Activated CD4-positive, alpha-beta T cell treated with anti-CD3 and anti-CD28 coated beads, Interleukin-2, amount 50 U/mL, for 48 hours (primary cell): ENCODE data around the gene DPP4.
"Not testable (repeated sequence)": the region's sequence is repeated elsewhere in the genome, so short reads cannot be mapped to it uniquely, and the experiment has no call there.

Experiments
- DNase-seq, 2 experiments: peaks; one replicate each; pipeline ENCODE4 v3.0.0-alpha.2; 2020

DPP4 gene

DNA sequence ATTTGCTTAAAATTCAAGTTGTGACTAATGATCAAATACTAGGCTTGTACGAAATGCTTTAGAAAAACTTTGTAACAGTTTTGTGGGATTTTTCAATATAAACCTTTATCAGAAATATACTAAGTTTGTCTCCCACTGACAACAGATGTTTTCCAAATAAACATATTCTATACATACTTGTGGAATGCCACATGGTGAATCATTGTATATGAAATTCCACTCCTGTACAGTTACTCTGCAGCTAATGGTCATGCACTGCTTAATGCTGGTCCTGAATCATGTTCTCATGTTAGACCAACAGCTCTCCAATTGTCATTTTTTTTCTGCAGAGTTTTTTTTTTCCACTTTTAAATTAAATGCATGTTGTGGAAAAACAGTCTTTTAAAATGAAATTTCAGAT, 90.1 kb downstream of the DPP4 start:
- no peak for DNase-seq

DNA sequence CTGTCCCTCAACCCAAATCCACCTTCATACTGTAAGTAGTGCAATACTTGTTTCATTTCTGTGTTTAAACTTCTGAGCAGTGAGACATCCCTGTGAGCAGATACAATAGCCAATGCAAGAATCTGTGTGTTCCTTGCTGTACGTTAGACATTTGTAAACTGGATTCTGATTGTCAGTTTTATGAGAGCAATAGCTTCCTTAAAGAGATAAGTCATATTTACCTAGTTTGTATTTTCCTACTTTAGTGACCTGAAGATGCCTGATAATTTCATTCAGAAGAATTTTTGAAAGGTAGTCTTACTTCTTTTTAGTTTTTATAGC, 90.7 kb downstream of the DPP4 start:
- DNase-seq, result no peak

DNA sequence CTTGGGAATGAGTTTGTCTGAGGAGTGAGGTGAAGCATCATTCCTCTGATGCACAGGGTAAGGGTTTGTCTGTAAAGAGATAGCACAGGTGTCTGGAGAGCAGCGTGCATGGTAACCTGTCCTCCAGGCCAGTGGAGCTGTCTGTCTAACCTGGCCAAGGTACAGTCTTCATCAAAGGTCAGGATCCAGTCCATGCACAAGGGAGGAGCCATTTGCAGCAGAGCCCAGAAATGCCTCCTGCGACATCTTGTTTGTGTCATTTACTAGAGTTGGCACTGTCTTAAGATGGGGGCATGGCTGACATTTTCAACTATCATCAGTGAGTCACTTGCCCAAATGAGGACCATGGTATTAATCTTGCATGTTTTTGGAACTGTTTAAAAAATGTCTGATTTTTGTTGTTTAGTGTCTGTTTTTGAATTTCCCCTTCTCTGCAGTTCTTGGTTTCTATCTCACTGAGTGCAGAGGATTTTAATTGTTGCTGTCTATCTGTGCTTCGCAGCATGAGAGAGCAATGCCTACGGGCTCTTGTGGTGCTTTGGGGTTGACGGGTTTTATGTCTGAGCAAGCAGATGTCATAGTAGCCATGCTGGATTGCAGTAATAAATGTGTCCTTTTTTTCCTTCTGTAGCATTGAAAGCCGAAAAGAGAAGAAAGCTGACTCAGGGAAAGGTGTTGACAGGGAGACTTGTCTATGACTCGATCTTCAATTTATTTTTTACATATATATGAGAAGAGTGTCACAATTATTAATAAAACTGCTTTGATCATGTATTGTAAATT, 91.3 kb downstream of the DPP4 start:
- no peak for DNase-seq

DNA sequence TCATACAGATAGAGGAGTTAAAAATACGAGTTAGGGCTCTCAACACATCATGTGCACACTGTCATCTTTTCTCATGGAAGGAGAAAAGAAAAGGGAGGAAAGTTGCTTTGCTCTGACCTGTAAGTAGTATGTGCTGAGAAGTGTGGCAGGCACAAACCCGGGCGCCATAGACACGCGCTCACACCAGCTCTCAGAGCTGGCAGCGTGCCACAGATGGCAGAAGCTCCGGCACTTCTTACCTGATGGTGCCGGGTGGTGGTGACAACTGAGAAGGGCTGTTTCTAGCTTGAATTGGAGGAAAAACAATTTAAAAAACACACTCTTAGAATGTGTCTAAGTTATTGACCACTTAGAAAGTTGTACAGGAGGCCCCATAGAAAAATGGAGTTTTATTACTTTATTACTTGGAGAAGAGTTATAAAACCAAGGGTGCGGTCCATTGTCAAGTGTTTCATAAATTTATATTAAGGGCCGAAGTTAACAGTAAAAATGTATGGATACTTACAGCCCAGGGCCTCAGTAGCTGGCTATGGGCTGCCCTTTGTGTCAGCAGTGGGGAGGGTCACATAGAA, 92.2 kb downstream of the DPP4 start:
- DNase-seq, result no peak

DNA sequence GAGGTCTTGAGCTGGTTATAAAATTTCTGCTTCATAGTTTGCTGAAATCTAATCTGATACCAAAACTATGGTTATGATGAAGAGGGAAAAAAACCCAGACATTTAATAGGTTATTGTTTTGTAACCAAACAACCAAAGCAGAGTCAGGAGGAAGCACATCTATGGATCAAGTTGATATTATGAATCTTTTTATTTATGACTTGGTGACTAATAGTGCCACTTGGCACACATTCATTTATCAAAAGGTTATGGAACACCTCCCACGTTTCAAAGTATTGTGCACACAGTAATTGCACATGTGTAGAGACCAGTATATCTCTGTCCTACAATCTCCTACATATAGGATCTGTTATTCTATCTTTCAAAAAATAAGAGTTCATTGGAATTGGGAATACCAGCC, 93.0 kb downstream of the DPP4 start:
- DNase-seq, result no peak

DNA sequence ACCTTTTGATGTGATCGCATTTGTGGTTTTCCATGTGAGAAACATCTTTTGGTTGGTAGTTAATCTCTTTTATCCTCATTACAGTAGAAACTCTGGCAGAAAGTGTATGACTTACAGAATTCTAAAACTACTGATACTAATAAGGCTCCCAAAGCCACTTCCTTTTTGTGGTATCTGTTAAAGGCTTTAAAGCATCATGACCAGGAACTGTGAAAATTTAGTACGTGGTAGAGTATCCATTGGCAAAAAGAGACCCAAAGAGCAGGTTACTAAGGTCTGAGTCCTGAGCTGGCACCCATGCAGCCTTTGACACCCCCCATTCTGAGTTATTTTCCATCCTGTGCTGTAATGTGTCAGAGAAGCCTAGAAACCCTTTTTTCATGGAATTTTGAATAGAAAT, 94.5 kb downstream of the DPP4 start:
- DNase-seq, result no peak

DNA sequence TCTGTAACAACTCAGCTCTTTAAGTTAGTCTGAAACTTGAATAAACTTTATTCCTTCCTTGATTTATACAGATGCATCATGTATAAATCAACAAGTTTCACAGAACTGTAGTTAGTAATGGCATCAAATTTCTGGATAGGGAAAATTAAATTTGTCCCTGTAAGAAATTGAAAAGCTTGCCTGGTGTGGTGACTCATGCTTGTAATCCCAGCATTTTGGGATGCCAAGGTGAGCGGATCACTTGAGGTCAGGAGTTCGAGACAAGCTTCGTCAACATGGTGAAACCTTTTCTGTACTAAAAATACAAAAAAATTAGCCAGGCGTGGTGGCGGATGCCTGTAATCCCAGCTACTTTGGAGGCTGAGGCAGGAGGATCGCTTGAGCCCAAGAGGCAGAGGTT, 96.1 kb downstream of the DPP4 start:
- not testable (repeated sequence) for DNase-seq

DNA sequence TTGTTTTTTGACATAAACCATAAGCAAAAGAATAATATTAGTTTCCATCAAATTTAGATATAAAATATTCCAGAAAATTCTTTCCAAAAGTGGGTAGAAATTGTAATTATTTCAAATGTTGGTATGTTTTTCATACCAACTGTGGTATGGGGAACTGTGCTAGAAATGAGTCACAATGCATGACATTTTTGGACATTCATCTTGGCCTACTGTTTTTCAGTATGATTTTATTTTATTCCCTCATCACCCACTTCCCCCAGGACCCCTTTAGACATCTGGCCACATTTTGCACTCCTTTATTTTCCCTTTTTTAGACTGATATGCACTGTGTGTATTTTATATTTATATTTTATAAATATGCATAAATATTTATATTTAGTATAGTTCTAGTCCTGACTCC, 97.1 kb downstream of the DPP4 start:
- no peak for DNase-seq

DNA sequence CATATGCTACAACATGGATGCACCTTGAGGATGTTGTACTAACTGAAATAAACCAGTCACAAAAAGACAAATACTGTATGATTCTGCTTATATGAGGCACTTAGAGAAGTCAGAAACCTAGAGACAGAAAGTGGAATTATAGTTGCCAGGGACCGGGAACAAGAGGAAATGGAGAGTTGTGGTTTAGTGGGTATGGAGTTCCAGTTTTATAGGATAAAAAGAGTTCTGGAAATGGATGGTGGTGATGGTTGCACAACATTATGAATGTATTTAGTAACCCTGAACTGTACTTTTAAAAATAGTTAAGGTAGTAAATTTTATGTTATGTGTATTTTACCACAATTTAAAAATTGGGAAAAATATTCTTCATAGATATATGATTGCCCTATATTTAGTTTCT, 97.7 kb downstream of the DPP4 start:
- no peak for DNase-seq

DNA sequence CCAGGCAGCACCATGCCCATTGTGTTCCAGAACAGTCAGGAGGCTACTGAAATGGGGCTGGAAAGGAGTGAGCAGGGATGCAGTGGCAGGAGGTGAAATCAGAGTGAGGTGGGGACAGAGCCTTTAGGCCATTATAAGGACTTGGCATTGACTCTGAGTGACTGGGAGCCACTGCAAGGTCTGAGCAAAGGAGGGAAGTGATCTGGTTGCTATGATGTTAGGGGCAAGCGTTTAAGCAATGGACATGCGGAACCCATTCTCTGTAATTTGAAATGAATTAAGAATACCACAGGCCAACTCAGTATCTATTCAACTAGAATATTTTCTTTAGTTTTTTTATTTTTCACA, 98.2 kb downstream of the DPP4 start:
- DNase-seq, result no peak

DNA sequence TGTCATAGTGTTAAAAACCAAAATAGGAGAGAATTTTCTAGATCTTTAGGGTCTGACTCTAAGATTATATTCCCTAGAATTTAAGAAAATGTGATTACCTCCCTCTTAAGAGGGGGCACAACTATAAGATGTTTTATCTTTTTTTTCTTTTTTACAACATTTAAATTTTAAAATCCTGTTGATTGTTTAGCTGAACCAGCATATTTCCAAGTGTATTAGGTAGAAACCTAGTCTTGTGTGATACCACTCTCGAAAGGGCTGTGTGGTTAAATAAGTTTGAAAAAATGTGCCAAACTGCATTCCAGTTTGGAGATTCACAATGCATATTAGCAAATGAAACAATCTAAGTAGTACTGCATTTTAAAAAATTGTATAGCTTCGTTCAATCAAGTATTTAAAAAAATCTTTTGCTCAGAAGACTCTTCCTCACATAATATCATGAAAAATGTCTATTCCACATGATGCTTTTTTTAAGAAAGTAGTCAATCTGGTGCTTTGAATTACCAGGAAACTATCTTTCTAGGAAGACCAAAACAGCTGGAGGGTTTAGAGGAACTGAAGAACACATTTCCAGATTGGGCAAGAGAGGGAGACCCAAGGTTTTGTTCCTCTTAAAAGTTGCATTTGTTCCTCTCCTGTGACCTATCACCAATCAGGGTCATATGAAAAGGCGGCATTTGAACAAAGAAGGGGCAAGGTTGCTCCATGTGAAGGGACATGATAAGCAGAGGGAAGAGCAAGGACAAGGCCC, 98.8 kb downstream of the DPP4 start:
- no peak for DNase-seq

DNA sequence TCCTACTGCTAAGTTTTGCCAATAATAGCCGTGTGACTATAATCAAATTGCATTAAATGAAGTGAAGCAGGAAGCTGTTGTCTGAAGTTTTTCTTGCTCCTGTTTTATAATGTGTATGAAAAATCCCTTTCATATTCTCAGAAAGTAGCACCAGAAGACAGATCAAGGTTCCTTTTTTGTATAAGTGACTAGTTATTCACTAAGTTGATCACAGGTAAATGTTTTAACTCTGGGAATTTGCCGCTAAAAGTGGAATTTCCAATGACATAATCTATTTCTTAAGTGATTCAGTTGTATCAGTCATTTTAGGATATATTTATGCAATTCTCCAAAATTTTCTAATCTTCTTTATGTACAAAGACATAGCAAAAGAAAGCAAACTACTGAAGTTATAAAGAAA, 99.6 kb downstream of the DPP4 start:
- DNase-seq, result no peak

DNA sequence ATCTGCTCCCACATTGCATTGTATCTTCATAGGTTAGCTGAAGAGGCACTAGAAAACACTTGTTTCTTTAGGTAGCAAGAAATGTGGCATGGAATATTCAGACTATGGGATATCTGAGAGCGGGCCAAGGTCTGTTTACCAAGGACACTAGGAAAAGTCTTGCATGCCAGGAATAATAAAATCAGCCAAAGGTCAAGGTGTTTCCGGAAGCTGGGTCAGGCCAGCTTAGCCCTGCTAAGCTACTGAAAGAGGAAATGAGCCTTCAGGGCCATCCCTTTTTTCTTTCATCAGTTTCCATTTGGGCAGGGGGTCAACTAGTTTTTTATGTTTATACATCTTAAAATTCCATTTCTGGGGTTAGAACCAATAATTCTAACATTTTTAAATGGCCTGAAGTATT, 101.1 kb downstream of the DPP4 start:
- no peak for DNase-seq

DNA sequence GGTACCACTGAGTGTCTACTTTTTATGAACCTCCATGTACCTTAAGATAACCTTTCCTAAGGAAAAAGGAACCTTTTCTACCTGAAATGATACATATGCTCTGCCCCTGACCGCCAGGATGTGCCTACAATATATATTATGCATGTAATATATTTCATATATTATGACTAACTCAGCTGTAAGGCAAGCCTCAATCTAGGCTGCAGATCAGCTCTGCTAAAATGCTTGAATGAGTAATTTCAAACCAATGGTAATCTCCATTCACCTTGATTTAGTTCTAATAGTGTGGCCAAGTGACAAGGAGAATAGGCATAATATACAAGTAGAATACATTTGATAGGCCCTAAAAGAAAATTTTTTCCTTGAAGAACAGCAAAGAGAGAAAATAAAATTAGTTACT, 101.8 kb downstream of the DPP4 start:
- DNase-seq, result no peak

DNA sequence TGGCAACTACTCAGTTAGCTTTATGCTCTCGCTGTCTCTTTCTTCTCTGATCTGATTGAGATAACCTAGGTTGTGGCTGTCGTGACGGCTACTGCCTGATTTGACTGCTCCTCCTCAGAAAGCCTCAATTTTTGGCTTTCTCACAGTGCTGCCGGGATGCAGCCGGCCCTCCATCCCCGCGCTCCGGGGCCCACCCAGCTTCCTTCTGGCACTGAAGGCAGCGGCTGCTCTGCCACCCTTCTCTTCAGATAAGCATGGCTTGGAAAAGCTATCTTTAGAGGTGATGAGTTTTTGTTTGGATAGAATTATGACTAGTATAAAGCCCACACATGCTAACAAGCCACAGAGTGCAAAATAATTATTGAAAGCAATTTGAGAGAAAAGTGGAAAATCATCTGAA, 102.5 kb downstream of the DPP4 start:
- no peak for DNase-seq

DNA sequence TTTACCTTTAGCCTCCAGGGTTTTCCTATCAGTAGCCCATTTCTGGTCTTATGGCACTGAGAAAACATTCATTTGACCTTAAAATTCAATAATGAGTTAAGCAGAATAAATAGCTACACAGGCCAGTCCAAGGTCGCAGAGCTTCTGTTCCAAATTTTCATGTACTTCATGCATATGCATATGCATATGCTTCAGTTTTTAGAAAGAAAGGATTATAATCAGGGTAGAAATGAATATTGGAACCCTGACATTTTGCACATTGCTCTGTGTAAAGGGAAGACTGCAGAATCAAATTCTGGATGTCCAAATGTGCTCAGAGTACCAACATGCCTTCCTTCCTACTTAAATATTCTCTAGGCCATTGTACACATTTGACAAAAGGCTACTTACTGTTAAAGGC, 104.9 kb downstream of the DPP4 start:
- DNase-seq, result no peak

DNA sequence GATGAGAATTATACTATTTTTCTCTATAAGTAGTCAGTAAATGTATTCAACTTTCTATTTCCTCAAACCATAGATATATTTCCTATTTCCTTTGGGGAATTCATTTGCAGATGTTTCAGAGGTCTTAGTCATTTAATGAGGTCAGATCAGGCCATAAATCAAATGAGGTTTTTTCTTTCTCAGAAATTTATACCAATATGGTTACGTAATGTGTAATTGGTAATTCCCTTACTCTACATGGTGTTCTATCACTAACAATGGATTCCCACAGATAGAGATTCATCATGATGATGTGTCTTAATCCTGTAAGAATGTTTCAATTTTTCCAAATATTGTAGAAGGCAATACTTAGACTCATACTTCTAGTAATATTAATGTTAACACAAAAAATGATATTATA, 108.0 kb downstream of the DPP4 start:
- DNase-seq, result no peak

DNA sequence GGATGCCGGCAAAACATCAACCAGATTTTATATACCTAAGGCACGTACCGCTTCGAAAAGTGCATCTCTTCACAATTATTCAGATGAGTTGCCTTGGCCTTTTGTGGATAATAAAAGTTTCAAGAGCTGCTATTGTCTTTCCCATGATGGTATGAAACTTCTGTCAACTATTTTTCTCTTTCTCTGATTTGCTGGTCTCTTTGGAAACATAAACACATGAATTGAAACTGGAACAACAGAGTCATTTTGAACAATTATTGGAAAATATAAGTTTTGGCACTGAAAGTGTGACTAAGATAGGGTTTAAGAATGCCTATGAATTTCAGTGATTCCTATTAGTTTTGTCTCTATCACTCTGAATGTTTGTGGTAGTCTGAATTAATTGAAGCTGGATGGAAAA, 109.9 kb downstream of the DPP4 start:
- no peak for DNase-seq

DNA sequence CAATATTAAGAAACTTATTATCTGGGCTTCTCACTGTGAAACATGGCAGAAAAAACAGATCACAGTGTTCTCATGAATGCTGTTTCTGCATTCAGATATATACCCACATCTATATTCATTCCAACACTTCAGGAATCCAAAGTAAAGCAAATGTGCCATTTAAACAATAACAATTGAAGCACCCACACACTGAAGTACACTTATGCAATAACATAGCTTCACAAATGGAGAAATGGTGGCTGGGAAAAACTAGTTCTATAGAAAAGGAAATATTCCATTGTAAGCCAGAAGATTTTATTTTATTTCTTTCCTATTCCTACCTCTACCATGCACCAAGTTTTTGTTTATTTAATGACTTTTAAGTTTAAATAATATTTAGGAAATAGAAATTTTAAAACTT, 111.9 kb downstream of the DPP4 start:
- DNase-seq, result no peak

DNA sequence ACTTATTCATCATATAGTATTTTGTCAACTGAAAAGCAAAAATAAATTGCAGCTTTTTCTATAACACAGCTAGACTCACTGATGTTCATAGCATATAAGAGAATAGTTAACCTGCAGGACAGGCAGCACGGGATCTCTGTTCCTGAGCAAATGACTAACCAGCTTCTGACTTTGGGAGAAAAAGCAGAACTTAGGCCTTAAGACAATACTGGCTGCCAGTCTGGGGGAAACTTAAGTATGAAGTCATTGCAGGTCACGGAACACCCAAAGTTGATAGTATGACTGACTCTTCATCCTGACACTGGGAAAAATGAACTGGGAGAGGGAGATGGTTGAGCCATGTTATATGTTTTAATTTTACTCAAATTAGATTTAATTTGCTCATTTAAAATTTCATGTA, 113.0 kb downstream of the DPP4 start:
- no peak for DNase-seq

DNA sequence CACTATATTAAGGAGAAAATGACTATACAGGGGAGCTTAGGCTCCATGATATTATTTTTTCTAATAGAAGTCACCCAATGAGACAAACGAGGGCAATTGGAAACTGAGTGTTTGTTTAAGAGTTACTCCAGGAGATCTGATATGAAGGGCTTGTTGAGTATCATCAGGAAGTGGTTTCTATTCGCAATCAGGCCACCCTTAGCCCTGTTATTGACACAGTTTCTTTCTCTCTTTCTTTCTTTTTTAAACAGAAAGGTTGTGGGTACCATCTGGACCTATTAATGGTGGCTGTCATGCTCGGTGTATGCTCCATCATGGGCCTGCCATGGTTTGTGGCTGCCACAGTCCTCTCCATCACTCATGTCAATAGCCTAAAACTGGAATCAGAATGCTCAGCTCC, 117.3 kb downstream of the DPP4 start:
- DNase-seq, result no peak

DNA sequence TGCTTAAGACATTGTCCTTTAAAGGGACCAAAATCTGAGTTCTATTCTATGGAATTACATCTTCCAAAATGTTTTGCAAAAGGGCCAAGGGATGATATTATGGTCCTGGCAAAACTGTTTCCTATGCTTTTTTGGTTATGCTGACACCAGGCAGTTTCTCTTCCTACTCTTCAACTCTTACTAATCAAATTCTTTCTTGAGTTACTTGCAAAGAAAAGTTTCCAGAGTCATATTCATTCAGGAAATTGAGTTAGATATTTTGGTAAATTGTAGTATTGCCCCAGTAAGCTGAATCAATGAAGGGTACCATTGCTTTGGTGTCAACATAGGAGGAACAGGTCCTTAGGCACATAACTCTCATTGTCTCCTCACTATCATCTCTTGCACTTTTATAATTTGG, 118.8 kb downstream of the DPP4 start:
- no peak for DNase-seq

DNA sequence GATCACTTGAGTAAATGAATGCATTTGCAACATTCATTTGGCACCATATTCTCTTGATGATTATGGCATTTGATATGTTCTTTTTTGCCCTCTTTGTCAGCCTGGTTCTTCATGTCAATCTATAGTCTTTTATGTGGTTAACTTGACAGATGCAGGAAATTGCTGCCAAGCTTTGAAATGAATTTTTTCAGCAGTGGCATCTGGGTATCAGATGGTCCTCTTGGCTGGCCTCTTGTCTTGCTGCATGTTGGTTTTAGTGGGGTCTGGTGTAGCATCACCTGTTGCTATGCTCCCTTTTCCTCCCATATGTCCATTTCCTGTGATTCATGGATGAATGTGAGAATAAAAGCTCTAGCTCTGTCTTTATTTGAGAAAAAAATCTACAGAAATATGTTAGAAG, 119.9 kb downstream of the DPP4 start:
- no peak for DNase-seq

DNA sequence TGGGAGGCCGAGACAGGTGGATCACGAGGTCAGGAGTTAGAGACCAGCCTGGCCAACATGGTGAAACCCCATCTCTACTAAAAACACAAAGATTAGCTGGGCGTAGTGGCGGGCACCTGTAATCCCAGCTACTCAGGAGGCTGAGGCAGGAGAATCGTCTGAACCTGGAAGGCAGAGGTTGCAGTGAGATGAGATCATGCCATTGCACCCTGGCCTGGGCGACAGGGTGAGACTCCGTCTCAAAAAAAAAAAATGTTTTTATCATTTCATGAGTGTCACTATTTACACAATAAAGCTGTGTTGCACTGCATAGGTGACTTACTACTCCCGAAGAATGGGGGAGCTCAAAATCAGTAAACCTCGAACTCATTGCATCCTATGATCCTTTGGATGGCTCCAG, 120.6 kb downstream of the DPP4 start:
- DNase-seq, result not testable (repeated sequence)

DNA sequence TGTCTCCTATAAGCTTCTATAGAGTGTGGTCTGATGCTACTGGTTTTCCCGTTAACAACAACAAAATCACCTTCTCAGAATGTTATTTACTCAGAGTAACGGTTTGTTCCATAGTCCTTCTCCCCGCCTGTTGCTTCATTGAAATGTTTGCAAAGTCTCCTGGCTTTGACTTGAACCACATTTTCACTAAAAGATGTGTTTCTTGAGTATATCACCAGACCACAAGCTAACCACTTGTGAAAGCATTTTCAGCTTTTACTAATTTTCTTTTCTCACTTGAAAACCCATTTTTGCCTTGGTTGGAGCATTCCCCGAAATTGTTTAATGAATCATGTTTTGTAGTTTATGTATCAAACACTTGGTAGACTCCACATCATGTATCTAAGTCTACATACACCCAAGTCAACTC, 121.2 kb downstream of the DPP4 start:
- DNase-seq, result no peak
